IPS-NIHi7 (cell line): ENCODE results near the gene METTL26.

Experiments used
- DNase-seq: peaks from one replicate; pipeline ENCODE4 v3.0.0; 2012; ENCODE audit warnings: mixed read lengths; ENCODE audit errors: extremely low spot score

The METTL26 gene

DNA sequence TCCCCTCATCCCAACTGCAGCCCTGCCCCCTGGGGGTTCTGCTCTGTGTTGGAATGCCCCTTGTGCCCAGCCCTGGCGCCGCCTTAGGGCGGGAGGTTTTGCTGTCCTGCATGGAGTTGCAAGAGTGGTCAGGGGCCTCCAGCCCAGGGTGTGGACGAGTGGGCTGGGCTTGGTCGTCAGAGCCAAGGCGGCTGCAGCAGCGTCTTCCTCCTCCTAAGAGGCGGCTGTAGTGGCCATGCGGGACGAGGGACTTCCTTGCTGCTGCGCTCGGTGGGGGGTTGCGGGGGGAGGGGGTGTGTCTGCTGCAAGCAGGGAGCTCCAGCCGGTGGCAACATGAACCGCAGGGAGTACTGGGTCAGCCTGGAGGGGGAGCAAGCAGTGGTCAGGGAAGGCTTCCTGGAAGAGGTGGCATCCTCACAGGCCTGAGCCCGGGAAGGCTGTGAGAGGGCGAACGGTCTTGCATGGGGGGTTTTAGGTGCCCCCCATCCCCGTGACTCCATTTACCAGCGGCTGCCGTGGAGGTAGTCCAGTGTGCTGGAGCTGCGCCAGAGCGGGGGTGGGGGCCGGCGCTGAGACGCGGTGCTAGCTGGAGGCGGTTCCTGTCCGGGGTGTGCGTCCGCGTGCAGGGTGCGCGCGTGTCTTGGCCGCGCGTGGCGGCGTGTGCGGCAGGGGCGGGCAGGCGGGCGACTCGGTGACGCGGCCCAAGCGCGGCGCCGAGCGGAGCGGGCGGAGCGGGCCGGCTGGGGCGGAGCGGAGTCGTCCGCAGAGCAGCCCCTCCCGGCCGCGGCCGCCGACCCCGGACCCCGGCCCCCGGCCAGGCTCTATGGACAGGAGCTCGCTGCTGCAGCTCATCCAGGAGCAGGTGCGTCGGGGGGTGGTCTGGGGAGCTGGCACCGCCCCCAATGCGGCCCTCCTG, 39.1 kb upstream of the METTL26 start, which contains the start of gene RHBDL1:
RHBDL1 (plus strand) TSS at position 704 of the 916 bp plus-strand sequence; CDS start at position 824, 120 bp downstream.
- peak; percentile 69 for DNase-seq

DNA sequence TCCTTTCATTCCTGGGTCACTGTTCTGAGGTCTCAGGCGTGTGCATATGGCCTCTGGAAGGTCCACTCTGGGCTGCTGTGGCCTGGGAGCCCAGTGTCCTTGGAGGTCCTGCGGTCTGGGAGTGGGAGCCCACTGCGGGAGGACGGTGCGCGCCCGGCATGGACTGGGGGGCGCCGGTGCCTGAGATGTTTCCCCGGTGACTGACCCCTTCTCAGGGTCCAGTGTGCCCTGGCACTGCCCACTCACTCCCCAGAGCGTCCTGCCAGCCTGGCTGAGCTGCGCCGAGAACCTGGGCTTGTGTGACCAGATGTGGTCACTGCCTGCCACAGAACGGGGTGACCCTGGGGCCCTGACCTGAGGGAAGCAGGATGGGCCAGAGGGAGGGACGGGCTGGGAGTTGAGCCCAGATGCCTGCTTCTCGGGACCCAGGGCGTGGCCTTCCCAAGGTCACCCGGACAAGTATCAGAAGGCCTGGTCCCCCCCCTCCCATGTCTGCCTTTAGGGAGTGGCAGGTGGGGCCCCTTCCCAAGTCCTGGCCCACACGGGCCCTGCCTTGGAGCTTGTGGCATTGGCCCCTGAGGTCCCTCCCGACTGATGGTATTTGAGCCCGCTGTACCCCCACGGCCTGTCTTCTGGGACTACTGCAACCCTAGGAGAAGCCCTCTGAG, 38.2 kb upstream of the METTL26 start:
- no peak for DNase-seq

DNA sequence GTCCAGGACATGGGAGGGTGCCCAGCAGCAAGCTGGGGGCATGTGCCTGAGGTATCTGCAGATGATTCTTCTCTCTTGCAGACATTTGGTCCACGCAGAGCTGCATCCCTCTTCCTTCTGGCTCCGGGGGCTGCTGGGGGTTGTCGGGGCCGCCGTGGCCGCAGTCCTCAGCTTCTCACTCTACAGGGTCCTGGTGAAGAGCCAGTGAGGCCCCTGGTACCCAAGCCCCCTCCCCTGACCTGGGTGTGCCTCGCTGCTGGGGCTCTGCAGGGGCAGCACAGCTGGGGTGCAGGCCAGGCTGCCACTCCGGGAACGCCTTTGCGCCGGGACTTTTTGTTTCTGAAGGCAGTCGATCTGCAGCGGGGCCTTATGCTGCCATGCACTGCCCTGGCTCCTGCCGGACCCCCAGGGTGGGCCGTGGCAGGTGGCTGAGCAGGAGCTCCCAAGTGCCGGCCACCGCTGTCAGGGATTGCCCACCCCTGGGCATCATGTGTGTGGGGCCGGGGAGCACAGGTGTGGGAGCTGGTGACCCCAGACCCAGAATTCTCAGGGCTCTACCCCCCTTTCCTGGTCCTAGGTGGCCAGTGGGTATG, 37.4 kb upstream of the METTL26 start:
- DNase-seq, result no peak

DNA sequence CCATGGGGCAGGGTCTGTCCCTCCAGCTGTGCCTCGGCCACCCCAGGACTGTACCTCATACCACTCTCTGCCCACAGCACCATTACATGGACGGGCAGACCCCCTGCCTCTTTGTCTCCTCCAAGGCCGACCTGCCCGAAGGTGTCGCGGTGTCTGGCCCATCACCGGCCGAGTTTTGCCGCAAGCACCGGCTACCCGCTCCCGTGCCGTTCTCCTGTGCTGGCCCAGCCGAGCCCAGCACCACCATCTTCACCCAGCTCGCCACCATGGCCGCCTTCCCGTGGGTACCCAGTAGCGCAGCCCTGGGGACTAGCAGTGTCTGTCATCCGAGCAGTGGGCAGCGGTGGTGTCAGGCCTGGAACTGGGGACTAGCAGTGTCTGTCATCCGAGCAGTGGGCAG, 36.7 kb upstream of the METTL26 start:
- DNase-seq, result no peak

DNA sequence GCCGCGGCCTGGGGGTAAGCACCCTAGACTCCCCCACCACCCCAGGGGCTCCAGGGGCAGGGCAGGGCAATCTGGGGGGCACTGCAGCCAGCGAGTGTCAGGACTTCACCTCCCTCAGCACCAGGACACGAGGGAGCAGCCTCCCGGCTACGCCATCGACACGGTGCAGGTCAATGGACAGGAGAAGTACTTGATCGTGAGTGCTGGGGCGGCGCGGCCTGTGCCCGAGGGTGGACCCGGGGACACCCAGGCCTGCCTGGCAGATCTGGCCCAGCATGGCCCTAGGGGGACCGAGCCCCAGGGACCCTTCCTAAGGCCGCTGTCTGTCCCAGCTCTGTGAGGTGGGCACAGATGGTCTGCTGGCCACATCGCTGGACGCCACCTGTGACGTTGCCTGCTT, 36.3 kb upstream of the METTL26 start:
- no peak for DNase-seq

DNA sequence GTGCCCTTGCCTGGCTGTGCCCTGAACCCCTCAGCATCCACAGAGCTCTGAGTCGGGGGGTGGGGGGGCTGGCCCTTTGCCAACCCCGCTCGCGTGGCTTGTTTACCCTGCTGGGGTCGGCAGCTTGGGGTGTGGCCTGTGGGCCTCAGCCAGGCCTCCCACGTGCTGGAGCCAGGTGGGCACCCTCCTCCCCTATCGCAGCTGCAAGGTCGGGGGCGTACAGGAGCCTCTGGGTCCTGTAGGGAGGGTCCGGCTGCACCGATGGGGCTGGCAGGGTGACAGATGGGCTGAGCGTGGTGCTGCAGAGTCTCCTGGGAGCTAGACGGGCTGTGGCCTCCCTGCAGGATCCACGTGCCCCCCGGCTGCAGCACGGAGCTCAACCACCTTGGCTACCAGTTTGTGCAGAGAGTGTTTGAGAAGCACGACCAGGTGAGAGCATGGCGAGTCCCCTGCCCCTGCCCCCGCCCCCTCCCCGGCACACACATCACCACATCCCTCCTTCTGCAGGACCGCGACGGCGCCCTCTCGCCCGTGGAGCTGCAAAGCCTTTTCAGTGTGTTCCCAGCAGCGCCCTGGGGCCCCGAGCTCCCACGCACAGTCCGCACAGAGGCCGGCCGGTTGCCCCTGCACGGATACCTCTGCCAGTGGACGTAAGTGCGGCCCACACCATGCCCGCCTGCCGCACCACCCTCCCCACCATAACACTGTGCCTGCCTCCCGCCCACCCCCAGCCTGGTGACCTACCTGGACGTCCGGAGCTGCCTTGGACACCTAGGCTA, 35.4 kb upstream of the METTL26 start:
- no peak for DNase-seq

DNA sequence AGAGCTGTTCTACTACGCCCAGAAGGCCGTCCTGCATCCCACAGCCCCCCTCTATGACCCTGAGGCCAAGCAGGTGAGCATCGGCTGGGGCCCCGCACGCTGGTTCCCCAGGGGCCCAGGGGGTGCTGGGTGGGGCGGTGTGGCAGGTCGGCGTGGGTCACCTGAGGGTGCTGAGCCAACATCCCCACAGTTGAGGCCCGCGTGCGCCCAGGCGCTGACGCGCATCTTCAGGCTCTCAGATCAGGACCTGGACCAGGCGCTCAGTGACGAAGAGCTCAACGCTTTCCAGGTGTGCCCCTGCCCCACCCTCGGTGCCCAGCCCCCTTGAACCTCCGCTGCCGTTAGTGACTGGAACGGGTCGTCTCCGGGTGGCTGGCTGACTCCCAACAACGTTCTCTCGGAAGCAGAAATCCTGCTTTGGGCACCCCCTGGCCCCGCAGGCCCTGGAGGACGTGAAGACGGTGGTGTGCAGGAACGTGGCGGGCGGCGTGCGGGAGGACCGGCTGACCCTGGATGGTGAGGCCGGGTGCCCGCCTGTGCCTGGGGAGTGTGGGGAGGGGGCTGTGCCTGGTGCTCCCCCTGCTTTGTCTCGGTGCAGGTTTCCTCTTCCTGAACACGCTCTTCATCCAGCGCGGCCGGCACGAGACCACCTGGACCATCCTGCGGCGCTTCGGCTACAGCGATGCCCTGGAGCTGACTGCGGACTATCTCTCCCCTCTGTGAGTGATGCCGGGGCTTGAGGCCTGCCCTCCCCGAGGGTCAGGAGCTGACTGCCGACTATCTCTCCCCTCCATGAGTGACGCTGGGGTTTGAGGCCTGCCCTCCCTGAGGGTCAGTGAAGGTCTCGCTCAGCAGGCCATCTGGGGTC, 34.6 kb upstream of the METTL26 start:
- DNase-seq, result no peak

DNA sequence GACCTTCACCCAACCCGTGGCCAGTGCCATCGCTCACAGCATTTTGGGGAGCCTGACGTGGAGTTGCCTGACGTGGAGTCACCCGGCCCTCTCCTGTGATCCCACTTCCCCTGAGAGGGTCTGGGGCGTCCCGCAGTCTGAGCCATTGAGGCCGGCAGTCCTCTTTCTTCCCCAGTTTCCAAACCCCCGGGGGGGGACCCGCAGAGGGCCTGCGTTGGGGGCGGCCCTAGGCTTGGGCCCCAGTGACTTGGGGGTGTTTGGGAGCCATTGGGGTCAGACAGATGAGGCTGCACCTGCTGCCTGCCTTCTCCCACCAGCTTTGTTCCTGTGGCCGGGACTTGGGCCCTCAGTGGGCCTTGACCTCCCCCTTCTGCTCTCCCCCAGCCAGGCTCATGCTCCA, 33.6 kb upstream of the METTL26 start:
- DNase-seq, result no peak

DNA sequence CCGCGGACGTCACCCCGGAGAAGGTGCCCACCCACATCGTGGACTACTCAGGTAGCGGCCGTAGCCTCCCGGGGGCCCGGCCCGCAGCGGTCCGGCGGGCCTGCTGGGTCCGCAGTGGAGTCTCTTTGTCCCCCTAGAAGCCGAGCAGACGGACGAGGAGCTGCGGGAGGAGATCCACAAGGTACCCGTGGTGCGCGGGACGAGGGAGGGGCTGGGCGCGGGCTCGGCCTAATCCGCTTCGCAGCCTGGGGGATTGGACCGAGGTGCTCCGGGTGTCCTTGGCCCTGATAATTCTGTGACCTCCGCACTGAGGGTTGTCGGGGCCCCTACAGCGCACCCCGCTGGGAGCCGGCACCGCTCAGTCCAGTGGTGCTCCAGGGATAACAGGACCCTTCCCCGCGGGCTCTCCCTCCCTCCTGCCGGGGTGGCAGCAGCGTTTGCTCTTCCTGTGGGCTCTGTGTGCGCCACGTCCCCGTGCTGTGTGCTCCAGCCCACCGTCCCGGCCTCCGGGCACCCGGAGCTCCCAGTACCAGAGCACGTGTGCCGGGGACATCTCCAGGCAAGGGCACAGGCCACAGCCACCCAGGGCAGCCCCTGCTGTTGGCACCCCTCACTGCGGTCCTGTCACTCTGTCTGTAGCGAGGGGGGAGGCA, 32.5 kb upstream of the METTL26 start:
- no peak for DNase-seq

DNA sequence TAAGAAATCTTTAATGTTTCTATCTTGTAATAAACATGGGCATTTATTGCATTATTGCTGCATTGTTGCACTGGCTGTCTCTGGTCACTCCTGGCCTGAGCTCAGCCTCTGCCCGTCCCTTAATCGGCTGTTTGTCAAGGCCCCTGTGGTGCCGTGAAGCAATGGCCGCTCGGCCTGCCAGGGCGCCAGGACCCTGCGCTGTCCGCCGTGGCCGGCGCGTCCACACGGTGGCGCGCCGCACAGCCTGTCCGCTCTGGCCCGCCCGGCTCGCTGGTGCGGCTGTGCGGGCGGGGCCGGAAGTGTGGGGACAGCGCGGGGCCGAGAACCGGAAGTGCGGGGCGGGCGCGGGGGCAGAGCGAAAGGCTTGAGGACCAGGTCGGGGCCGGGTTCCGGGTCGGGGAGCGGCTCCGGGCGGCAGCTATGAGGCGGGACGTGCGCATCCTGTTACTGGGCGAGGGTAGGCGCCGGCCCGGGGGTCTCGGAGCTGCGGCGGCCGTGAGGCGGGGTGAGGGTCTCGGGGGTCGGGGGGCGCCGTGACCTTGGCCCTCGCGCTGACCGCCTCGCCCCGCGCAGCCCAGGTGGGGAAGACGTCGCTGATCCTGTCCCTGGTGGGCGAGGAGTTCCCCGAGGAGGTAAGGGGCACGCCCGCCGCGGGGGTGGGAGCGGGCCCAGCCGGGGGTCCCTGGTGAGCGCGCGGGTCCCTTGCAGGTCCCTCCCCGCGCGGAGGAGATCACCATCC, 31.8 kb upstream of the METTL26 start, which contains the start of gene RHOT2:
RHOT2 (plus strand) TSS at position 353 of the 739 bp plus-strand sequence; CDS start at position 421, 68 bp downstream.
- DNase-seq, result peak; percentile 87

DNA sequence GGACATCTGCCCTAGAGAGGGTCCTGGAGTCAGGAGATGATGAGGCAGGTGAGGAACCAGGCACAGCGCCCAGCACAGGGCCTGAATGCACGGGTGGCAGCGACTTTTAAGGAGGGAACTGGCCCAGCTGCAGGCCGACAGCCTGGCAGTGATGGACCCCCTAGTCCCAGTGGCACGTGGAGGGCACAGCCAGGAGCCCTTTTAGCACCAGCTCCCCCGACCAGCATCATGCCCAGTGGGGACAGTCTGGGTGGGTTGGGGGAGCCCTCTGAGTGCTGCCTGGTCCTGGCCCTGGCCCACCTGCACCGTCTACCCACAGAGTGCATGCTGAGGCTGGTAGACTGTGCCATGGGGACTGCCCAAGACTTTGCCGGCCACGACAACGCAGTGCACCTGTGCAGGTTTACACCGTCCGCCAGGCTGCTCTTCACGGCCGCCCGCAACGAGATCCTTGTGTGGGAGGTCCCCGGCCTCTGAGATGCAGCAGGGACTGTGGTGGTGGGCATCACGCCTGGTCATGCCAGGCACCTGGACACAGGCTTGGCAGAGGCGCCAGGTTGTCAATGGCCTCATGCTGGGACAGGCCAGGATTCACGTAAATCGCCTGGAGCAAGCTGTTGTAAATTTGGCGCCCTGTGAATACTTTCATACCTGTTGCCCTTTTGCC, 31.1 kb upstream of the METTL26 start:
- no peak for DNase-seq

DNA sequence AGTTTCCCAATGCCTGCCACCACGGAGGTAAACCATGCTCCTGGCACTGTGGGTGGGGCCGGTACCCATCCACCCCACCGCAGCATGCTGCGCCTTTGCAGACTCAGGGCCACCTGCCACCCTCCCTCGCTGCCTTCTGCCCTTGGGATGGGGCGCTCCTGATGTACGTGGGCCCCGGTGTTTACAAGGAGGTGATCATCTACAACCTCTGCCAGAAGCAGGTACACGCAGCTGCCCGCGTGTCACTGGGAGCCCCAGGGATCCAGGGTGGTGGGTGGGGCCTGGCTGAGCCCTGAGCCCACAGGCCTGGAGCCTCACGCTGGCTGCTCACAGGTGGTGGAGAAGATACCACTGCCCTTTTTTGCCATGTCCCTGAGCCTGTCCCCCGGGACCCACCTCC, 30.5 kb upstream of the METTL26 start:
- no peak for DNase-seq

DNA sequence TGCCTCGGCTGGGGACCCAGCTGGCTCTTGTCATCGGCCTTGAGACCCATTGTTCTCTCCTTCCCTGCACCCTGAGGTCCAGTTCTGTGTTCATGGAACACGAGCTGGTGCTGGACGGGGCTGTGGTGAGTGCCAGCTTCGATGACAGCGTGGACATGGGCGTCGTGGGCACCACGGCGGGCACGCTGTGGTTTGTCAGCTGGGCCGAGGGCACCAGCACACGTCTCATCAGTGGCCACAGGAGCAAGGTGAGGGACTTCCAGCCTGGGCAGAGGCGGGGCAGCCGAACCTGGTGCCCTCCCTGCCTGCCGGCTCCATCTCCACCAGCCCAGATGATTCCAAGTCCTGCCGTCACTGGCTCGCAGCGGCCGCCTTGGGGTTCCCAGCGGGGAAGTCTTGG, 26.5 kb upstream of the METTL26 start:
- DNase-seq, result no peak

DNA sequence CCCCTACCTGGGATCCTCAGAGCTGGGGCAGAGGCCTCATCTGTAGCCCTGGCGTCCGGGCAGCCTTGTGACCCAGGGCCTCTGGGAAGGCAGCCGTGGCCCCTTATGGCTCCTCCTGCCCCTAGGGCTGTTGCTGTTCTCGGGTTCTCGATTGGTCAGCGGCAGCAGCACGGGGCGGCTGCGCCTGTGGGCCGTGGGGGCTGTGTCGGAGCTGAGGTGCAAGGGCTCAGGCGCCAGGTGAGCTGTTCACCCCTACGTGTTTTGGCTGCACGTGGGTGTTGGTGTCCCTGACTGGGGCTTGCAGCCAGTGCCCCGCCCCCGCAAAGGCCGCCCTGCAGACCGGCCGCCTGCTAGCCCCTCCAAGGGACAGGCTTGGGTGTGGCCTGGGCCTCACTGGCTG, 26.0 kb upstream of the METTL26 start:
- no peak for DNase-seq

DNA sequence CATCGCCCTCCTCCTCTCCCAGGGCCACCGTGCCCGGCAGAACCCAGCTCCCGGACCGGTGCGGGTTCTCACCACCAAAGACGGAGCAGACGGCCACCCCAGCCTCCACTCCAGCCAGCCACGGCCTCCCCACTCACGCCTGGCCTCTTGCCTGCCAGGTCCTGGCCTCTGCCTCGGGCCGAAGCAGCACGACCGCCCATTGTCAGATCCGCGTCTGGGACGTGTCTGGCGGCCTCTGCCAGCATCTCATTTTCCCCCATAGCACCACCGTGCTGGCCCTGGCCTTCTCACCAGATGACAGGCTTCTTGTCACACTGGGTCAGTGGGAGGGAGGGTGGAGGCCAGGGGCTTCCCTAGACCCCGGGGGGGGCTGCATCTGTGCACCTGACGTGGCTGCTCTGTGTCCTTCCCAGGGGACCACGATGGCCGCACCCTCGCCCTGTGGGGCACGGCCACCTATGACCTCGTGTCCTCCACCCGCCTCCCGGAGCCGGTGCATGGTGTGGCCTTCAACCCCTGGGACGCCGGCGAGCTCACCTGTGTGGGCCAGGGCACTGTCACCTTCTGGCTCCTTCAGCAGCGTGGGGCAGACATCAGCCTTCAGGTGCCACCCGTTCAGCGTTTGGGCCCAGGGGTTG, 25.2 kb upstream of the METTL26 start:
- DNase-seq, result no peak

DNA sequence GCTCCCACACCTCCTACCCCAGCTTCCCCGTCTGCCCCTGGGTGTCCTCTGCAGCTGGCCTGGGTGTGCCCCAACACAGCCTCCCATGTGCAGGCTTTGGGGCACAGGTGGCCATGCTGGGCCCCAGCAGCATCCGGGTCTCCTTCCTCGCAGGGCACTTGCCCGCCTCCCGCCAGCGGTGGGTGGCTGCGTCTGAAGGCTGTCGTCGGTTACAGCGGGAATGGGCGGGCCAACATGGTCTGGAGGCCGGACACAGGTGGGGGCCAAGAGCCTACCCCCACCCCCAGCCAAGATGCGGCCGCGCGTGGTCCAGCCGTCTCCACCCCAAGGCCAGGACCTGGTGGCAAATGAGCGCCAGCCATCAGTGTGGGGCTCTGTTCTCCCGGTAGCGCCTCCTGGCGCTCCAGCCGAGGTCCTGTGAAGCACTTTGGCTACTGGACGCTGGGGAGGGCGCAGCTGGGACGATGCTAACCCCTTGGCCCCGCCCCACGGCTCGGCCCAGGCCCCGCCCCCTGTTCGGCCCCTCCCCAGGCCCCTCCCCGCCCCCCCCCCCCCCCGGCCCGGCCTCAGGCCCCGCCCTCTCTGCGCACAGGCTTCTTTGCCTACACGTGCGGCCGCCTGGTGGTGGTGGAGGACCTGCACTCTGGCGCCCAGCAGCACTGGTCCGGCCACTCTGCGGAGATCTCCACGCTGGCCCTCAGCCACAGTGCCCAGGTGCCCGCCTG, 24.5 kb upstream of the METTL26 start:
- peak; percentile 98 for DNase-seq

DNA sequence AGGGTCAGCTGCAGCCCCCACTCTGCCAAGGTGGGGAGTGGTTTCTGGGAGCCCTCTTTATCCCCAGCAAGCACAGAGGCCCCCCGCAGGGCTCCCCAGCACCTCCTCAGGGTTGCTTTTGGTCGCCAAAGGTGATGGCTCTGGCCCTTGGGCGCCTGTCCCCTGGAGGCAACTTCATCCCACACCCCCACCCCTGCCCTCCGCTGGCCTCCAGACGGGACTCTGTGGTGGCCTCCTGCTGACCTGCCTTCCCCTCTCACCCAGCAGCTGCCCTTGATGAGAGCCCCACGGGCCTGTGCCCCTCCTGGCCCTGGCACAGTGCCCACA, 24.0 kb upstream of the METTL26 start:
- DNase-seq, result no peak

DNA sequence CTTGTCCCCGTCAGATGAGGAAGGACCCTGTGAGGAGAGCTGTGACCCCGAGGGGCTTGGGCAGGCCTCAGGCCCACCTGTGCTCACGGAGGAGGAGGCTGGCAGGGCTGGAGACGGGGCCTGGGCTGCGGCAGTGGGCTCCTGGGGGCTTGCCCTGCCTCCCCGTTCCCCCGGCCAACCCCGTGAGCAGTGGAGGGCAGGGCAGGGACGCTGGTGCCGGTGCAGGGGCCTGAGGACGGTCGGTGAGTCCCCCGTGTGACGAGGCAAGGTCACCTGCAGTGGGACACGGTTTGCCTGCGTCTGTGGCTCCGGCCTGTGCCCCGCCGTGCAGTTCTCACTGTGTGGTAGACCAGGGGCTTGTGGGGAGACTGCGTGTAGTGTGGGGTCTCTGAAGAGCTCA, 23.5 kb upstream of the METTL26 start:
- DNase-seq, result no peak
